Fibroblast of lung (primary cell): Measurements from ENCODE around the gene CMSS1. TPM values are rescaled to one million over a fixed set of nuclear protein-coding genes. Genes with fewer than 3 reads are reported as not detected.

Experiments used
- DNase-seq, 2 donors: peaks; one replicate each; pipeline versions ENCODE4 v3.0.0 to v3.0.0-alpha.2; 2010; ENCODE audit warnings: low read depth in 2 of 2
- H2AFZ ChIP-seq: 2 replicates; pipeline ENCODE4 v1.5.1; 2012; ENCODE audit warnings: low read length, control low read depth, inconsistent platforms
- H3K27ac ChIP-seq: 2 replicates; pipeline ENCODE4 v1.5.1; 2011; ENCODE audit warnings: low read length, control low read depth; ENCODE audit not compliant: insufficient read depth
- H3K27me3 ChIP-seq: 2 replicates; pipeline ENCODE4 v1.5.1; 2011; ENCODE audit warnings: mild to moderate bottlenecking, low read length; ENCODE audit not compliant: control insufficient read depth, insufficient read depth
- H3K36me3 ChIP-seq: 2 replicates; pipeline ENCODE4 v1.5.1; 2011; ENCODE audit warnings: low read length; ENCODE audit not compliant: control insufficient read depth, insufficient read depth
- H3K4me1 ChIP-seq: 2 replicates; pipeline ENCODE4 v1.5.1; 2011; ENCODE audit warnings: low read length; ENCODE audit not compliant: control insufficient read depth, insufficient read depth; ENCODE audit errors: extremely low read depth
- H3K4me2 ChIP-seq: 2 replicates; pipeline ENCODE4 v1.5.1; 2011; ENCODE audit warnings: low read length, control low read depth; ENCODE audit not compliant: insufficient read depth; ENCODE audit errors: extremely low read depth
- H3K4me3 ChIP-seq, 4 experiments: fragments of 200-600 bp in 1 of 4; sonication (generic) in 1 of 4; replicated peaks in 1 of 4; 2 replicates each; pipeline ENCODE4 v1.5.1; 2011 to 2016; ENCODE audit warnings: low read length in 4 of 4, low read depth in 3 of 4, mild to moderate bottlenecking in 3 of 4, control low read depth in 2 of 4, inconsistent platforms in 1 of 4, mixed read lengths in 1 of 4; ENCODE audit not compliant: insufficient read depth in 1 of 4; ENCODE audit errors: control extremely low read depth in 1 of 4
- H3K79me2 ChIP-seq: 2 replicates; pipeline ENCODE4 v1.5.1; 2012; ENCODE audit warnings: mild to moderate bottlenecking, low read length, inconsistent platforms; ENCODE audit not compliant: control insufficient read depth, insufficient read depth
- H3K9ac ChIP-seq: 2 replicates; pipeline ENCODE4 v1.5.1; 2011; ENCODE audit warnings: mild to moderate bottlenecking, low read length, control low read depth; ENCODE audit not compliant: insufficient read depth
- H3K9me3 ChIP-seq: 2 replicates; pipeline ENCODE4 v1.5.1; 2012; ENCODE audit warnings: low read depth, low read length; ENCODE audit not compliant: control insufficient read depth, insufficient read depth
- H4K20me1 ChIP-seq: 2 replicates; pipeline ENCODE4 v1.5.1; 2011; ENCODE audit warnings: low read length; ENCODE audit not compliant: control insufficient read depth, insufficient read depth; ENCODE audit errors: extremely low read depth
- EZH2 ChIP-seq: IDR thresholded peaks from 2 replicates; pipeline ENCODE4 v1.5.1; 2012; ENCODE audit warnings: low read length, control low read depth, mild to moderate bottlenecking; ENCODE audit errors: missing control alignments
- polyA plus RNA-seq, 2 donors: library from polyadenylated mRNA; depleted of rRNA in 1 of 2; stranded (reverse) in 1 of 2; unstranded in 1 of 2; fragments of >200 nt; gene quantifications; 2 replicates each; pipeline ENCODE4 v1.2.1, GENCODE V29; 2011 to 2012; ENCODE audit warnings: missing spikeins in 1 of 2
- total RNA-seq: library from RNA; depleted of rRNA; stranded (reverse); fragments of >200 nt; gene quantifications from 2 replicates; pipeline ENCODE4 v1.2.1, GENCODE V29; 2014
- TF ChIP-seq, protein P1 (sequence below), 2 donors: IDR thresholded peaks in 1 of 2; conservative IDR thresholded peaks in 1 of 2; 1 replicate in 1 of 2; 2 replicates in 1 of 2; pipeline ENCODE4 v1.5.1; 2011 to 2012; ENCODE audit warnings: low read length in 2 of 2, control low read depth in 1 of 2, inconsistent platforms in 1 of 2, low read depth in 1 of 2, mild to moderate bottlenecking in 1 of 2

CMSS1 gene
- total and polyA plus RNA-seq, 2 donors (not counting 1 experiment from before 2014, with no cell fraction given): 6.9 to 13.2 TPM

DNA sequence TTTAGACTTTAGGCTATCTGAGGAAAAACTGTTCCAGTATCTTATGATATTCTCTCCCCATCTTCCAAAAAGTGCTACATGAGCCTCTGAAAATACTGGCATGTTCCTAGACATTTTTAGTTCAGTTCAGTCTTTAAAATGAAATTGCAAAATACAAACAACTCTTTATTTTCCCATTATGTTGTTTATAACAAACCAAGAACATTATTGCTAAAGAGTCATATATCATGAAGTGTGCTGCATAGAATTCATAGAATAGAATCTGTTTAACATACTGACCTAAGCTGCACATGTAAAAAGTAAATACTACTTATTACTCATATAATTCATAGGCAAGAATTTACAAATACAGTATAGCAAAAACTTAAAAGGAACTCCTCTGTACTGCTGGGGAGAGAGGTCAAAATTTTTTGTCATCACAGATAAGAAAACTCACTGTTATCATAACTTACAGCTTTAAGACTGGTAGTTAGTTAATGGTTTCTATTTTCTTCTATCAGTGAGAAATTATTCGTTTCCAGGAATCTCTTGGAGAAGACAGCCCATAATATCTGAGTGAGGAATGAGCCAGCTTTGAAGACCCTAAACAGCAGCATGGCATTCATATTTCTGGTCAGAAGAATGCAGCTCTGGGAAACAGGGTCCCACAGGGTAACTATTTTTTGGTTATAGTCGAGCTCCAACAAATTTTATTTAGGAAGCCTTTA is 264.5 kb downstream of the CMSS1 start:
- no peak overlapping the region for H2AFZ ChIP-seq
- no peak overlapping the region for H3K4me3 ChIP-seq
- no peaks in the 10 kb centered on the region for H3K79me2 ChIP-seq
- no peaks in the 10 kb centered on the region for H3K9me3 ChIP-seq
- no peaks in the 10 kb centered on the region for H3K27me3 ChIP-seq
- H3K27ac ChIP-seq: no peak overlapping the region
- H3K9ac ChIP-seq: no peak overlapping the region
- no peaks in the 10 kb centered on the region for H3K36me3 ChIP-seq
- H3K4me2 ChIP-seq: no peak overlapping the region
- H4K20me1 ChIP-seq: no peaks in the 10 kb centered on the region
- H3K4me1 ChIP-seq: peaks cover 4% of the 10 kb centered on the region
- peak in 1 of 2 donors; percentile 64 for DNase-seq
- TF ChIP-seq, protein P1, sequence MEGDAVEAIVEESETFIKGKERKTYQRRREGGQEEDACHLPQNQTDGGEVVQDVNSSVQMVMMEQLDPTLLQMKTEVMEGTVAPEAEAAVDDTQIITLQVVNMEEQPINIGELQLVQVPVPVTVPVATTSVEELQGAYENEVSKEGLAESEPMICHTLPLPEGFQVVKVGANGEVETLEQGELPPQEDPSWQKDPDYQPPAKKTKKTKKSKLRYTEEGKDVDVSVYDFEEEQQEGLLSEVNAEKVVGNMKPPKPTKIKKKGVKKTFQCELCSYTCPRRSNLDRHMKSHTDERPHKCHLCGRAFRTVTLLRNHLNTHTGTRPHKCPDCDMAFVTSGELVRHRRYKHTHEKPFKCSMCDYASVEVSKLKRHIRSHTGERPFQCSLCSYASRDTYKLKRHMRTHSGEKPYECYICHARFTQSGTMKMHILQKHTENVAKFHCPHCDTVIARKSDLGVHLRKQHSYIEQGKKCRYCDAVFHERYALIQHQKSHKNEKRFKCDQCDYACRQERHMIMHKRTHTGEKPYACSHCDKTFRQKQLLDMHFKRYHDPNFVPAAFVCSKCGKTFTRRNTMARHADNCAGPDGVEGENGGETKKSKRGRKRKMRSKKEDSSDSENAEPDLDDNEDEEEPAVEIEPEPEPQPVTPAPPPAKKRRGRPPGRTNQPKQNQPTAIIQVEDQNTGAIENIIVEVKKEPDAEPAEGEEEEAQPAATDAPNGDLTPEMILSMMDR (conservative IDR thresholded peaks at IDR 0.05 in 1 of 2, IDR thresholded peaks at IDR 0.05 in 1 of 2; ENCODE audit: low read depth in 1 of 2, low read length in 2 of 2): no peak
- no peak for TF ChIP-seq EZH2

- TF ChIP-seq, protein P1 (conservative IDR thresholded peaks at IDR 0.05 in 1 of 2, IDR thresholded peaks at IDR 0.05 in 1 of 2; ENCODE audit: low read depth in 1 of 2, low read length in 2 of 2): no peak
- TF ChIP-seq EZH2: no peak
- Histone ChIP-seq H3K4me3 (no peak overlapping the region), H3K4me1 (peaks cover 3% of the 10 kb centered on the region), H3K27ac (no peak overlapping the region), H3K27me3 (no peaks in the 10 kb centered on the region), H3K9me3 (no peaks in the 10 kb centered on the region), H3K9ac (no peak overlapping the region), H2AFZ (no peak overlapping the region), H3K79me2 (no peaks in the 10 kb centered on the region), H3K4me2 (no peak overlapping the region), H3K36me3 (no peaks in the 10 kb centered on the region), H4K20me1 (no peaks in the 10 kb centered on the region)
- peak in 1 of 2 donors; percentile 62 for DNase-seq
Observed at GRCh38 chr3:100082714-100083113, 265.1 kb downstream of the CMSS1 start.

GRCh38 chr3:100083209-100083608 is 265.5 kb downstream of the CMSS1 start:
- Histone ChIP-seq H4K20me1 (no peaks in the 10 kb centered on the region), H3K27ac (no peak overlapping the region), H3K9me3 (no peaks in the 10 kb centered on the region), H3K36me3 (no peaks in the 10 kb centered on the region), H3K4me2 (no peak overlapping the region), H3K79me2 (no peaks in the 10 kb centered on the region), H3K9ac (no peak overlapping the region), H3K4me1 (peaks cover 3% of the 10 kb centered on the region), H3K27me3 (no peaks in the 10 kb centered on the region), H2AFZ (no peak overlapping the region), H3K4me3 (no peak overlapping the region)
- DNase-seq: no peak
- TF ChIP-seq, protein P1 (conservative IDR thresholded peaks at IDR 0.05 in 1 of 2, IDR thresholded peaks at IDR 0.05 in 1 of 2; ENCODE audit: low read depth in 1 of 2, low read length in 2 of 2): no peak
